T-helper 2 cell treated with Interferon-gamma antibody and Interleukin-4, amounts not matched to agents 100 ng/mL and 5 ng/mL, for 36 hours (primary cell): Measurements from ENCODE around the gene APH1A. TPM values are rescaled to one million over a fixed set of nuclear protein-coding genes. Genes with fewer than 3 reads are reported as not detected.
"Not testable (repeated sequence)": the region's sequence is repeated elsewhere in the genome, so short reads cannot be mapped to it uniquely, and the experiment has no call there.

Experiments used
- intact Hi-C: fragments of 100-400 bp; cut with micrococcal nuclease; formaldehyde crosslinking; loops from one replicate; pipeline ENCODE4 v1.15.1; 2023
- total RNA-seq: library from RNA; stranded (reverse); gene quantifications from 2 replicates; pipeline ENCODE4 v1.2.3, GENCODE V29; 2022

APH1A gene
- 136 and 138 TPM in 2 replicates for total RNA-seq

- intact Hi-C loops = loop anchor here (1.0 to 10.0 kb wide), 5 partner anchors 12 to 216 kb away; partner anchors contain the start of genes ANP32E, MRPS21, PRPF3 and TARS2
These were observed at the start of gene APH1A for GRCh38 chr1:150268705-150269403. APH1A (minus strand) TSS chr1:150269016; CDS start chr1:150268810, 206 bp downstream.

GRCh38 chr1:150314691-150315090, 45.9 kb upstream of the APH1A start:
- intact Hi-C loops = not testable (repeated sequence)

- intact Hi-C loops = no loop called here
These were observed 42.9 kb upstream of the APH1A start for GRCh38 chr1:150311762-150312161.

- intact Hi-C loops = no loop called here
These were observed 41.1 kb upstream of the APH1A start for GRCh38 chr1:150309758-150310508.

GRCh38 chr1:150308585-150308984, 39.8 kb upstream of the APH1A start:
- intact Hi-C loops = not testable (repeated sequence)

- intact Hi-C loops = no loop called here
These were observed 34.1 kb upstream of the APH1A start for GRCh38 chr1:150302902-150303301.

GRCh38 chr1:150302338-150302737, 33.5 kb upstream of the APH1A start:
- intact Hi-C loops = no loop called here

- intact Hi-C loops = no loop called here
These were observed 30.9 kb upstream of the APH1A start for GRCh38 chr1:150299716-150300115.

GRCh38 chr1:150295476-150295875, 26.7 kb upstream of the APH1A start:
- intact Hi-C loops = no loop called here

- intact Hi-C loops = loop anchor here (1.0 to 5.0 kb wide), 4 partner anchors 11 to 56 kb away; partner anchors contain the start of genes ANP32E, APH1A and CIART
These were observed 24.8 kb upstream of the APH1A start, which contains the start of gene MRPS21 for GRCh38 chr1:150293433-150294253. MRPS21 (plus strand) TSS chr1:150293861; CDS start chr1:150294367, 506 bp downstream.

- intact Hi-C loops = no loop called here
These were observed 20.0 kb upstream of the APH1A start for GRCh38 chr1:150288822-150289221.

GRCh38 chr1:150288382-150288781, 19.6 kb upstream of the APH1A start:
- intact Hi-C loops = no loop called here

- intact Hi-C loops = no loop called here
These were observed 14.4 kb upstream of the APH1A start for GRCh38 chr1:150283260-150283659.

- intact Hi-C loops = loop anchor here (1.0 kb wide), 1 partner anchor 11 kb away; the partner anchor contains the start of gene MRPS21
These were observed 13.7 kb upstream of the APH1A start for GRCh38 chr1:150282558-150282958.

- intact Hi-C loops = loop anchor here (1.0 kb wide), 3 partner anchors 11 to 27 kb away; partner anchors contain the start of genes APH1A and MRPS21
These were observed 13.1 kb upstream of the APH1A start, which contains the start of gene CIART for GRCh38 chr1:150281758-150282557. CIART (plus strand) TSS chr1:150282554; CDS start chr1:150283268, 714 bp downstream.

GRCh38 chr1:150281221-150281757, 12.5 kb upstream of the APH1A start:
- intact Hi-C loops = loop anchor here (1.0 kb wide), 2 partner anchors 12 to 26 kb away; partner anchors contain the start of gene APH1A

GRCh38 chr1:150280138-150280707, 11.4 kb upstream of the APH1A start:
- intact Hi-C loops = no loop called here

- intact Hi-C loops = no loop called here
These were observed 4.5 kb upstream of the APH1A start for GRCh38 chr1:150273311-150273710.

GRCh38 chr1:150271291-150271959, 2.6 kb upstream of the APH1A start:
- intact Hi-C loops = no loop called here
